Bone marrow (tissue), 2 donors: ENCODE measurements around the gene FOXL2NB.

Source experiments
- DNase-seq, 2 donors: peaks; one replicate each; lab custom pipeline; 2025; lab: John Stamatoyannopoulos, UW

Gene FOXL2NB

GRCh38 chr3:138933068-138933668 is 13.8 kb upstream of the FOXL2NB start:
- DNase-seq, result no peak

GRCh38 chr3:138933981-138934691 is 12.9 kb upstream of the FOXL2NB start:
- no peak for DNase-seq

- no peak for DNase-seq
These were observed 11.5 kb upstream of the FOXL2NB start for GRCh38 chr3:138935505-138935862.

- peak in 1 of 2 donors; percentile 53 for DNase-seq
These were observed 10.9 kb upstream of the FOXL2NB start for GRCh38 chr3:138935863-138936740.

- DNase-seq, result no peak
These were observed 10.0 kb upstream of the FOXL2NB start for GRCh38 chr3:138936741-138937689.

GRCh38 chr3:138937690-138938055 is 9.3 kb upstream of the FOXL2NB start:
- no peak for DNase-seq

GRCh38 chr3:138938056-138938876 is 8.8 kb upstream of the FOXL2NB start:
- no peak for DNase-seq

- no peak for DNase-seq
These were observed 8.0 kb upstream of the FOXL2NB start for GRCh38 chr3:138938877-138939560.

GRCh38 chr3:138939561-138940241 is 7.3 kb upstream of the FOXL2NB start:
- no peak for DNase-seq

- no peak for DNase-seq
These were observed 6.6 kb upstream of the FOXL2NB start for GRCh38 chr3:138940446-138940845.

GRCh38 chr3:138941259-138941885 is 5.6 kb upstream of the FOXL2NB start:
- peak in 1 of 2 donors; percentile 15 for DNase-seq

GRCh38 chr3:138942271-138942670 is 4.7 kb upstream of the FOXL2NB start:
- no peak for DNase-seq

GRCh38 chr3:138942861-138943623 is 4.0 kb upstream of the FOXL2NB start:
- peak in 1 of 2 donors; percentile 59 for DNase-seq

- DNase-seq, result peak in 1 of 2 donors; percentile 39
These were observed 3.0 kb upstream of the FOXL2NB start for GRCh38 chr3:138943724-138944653.

GRCh38 chr3:138944654-138944928 is 2.4 kb upstream of the FOXL2NB start:
- DNase-seq, result no peak

- peak in 1 of 2 donors; percentile 31 for DNase-seq
These were observed 1.9 kb upstream of the FOXL2NB start for GRCh38 chr3:138944929-138945708.
